ENCODE measurements around the gene WDFY4. TPM values are rescaled to one million over a fixed set of nuclear protein-coding genes. Genes with fewer than 3 reads are reported as not detected.

WDFY4 gene
- total RNA-seq, 1 experiment from 2014 or later, result 0.22 TPM

- no peak for DNase-seq (ENCODE audit: low read depth, low spot score)
- BruUV-seq (replicated peaks), result no TSS peak
- Histone ChIP-seq H3K4me3 (replicated peaks in 1 of 2; ENCODE audit: low read depth in 1 of 2, low read length in 2 of 2) (no peak overlapping the region), H3K27me3 (ENCODE audit: insufficient read depth, low read length) (peaks cover 20% of the 10 kb centered on the region), H4K20me1 (ENCODE audit: insufficient read depth) (no peaks in the 10 kb centered on the region), H3K36me3 (ENCODE audit: control insufficient read depth in 1 of 2, insufficient read depth in 2 of 2, low read length in 2 of 2) (no peaks in the 10 kb centered on the region), H3K4me1 (ENCODE audit: control insufficient read depth in 1 of 2, insufficient read depth in 2 of 2, low read length in 2 of 2) (no peaks in the 10 kb centered on the region), H2AFZ (ENCODE audit: low read depth, low read length, poor library complexity, severe bottlenecking) (no peak overlapping the region), H3K9me3 (ENCODE audit: control insufficient read depth in 1 of 2, insufficient read depth in 1 of 2, low read depth in 1 of 2, low read length in 2 of 2) (no peaks in the 10 kb centered on the region), H3K9ac (ENCODE audit: low read length) (no peak overlapping the region), H3K4me2 (ENCODE audit: low read length) (no peak overlapping the region), H3K79me2 (ENCODE audit: insufficient read depth, low read length) (no peaks in the 10 kb centered on the region), H3K27ac (ENCODE audit: low read depth, low read length) (no peak overlapping the region), H3K9me2 (ENCODE audit: insufficient read depth) (no peaks in the 10 kb centered on the region)
- POLR2A ChIA-PET, result no interaction called here
- intact Hi-C loops (cut with micrococcal nuclease), result no loop called here
- ATAC-seq, result no peak
- TF ChIP-seq TCF7L2 (IDR thresholded peaks at IDR 0.05; ENCODE audit: borderline replicate concordance, extremely low read depth, insufficient read depth, insufficient read length), result no peak
- CTCF ChIA-PET, result no interaction called here
- RAD21 ChIA-PET (ENCODE audit: low non-redundant PET in 1 of 2, low total read pairs in 2 of 2, uncharacterized antibody in 2 of 2, unreplicated experiment in 2 of 2), result no interaction called here
Observed at GRCh38 chr10:48903151-48903550, 218.5 kb downstream of the WDFY4 start.

GRCh38 chr10:48904861-48905260, 220.2 kb downstream of the WDFY4 start:
- Histone ChIP-seq H3K4me2 (ENCODE audit: low read length) (no peak overlapping the region), H3K4me3 (replicated peaks in 1 of 2; ENCODE audit: low read depth in 1 of 2, low read length in 2 of 2) (no peak overlapping the region), H3K4me1 (ENCODE audit: control insufficient read depth in 1 of 2, insufficient read depth in 2 of 2, low read length in 2 of 2) (no peaks in the 10 kb centered on the region), H3K27ac (ENCODE audit: low read depth, low read length) (no peak overlapping the region), H3K27me3 (ENCODE audit: insufficient read depth, low read length) (peaks cover 22% of the 10 kb centered on the region), H3K9me2 (ENCODE audit: insufficient read depth) (no peaks in the 10 kb centered on the region), H3K79me2 (ENCODE audit: insufficient read depth, low read length) (no peaks in the 10 kb centered on the region), H3K36me3 (ENCODE audit: control insufficient read depth in 1 of 2, insufficient read depth in 2 of 2, low read length in 2 of 2) (no peaks in the 10 kb centered on the region), H3K9ac (ENCODE audit: low read length) (no peak overlapping the region), H3K9me3 (ENCODE audit: control insufficient read depth in 1 of 2, insufficient read depth in 1 of 2, low read depth in 1 of 2, low read length in 2 of 2) (no peaks in the 10 kb centered on the region), H4K20me1 (ENCODE audit: insufficient read depth) (no peaks in the 10 kb centered on the region), H2AFZ (ENCODE audit: low read depth, low read length, poor library complexity, severe bottlenecking) (no peak overlapping the region)
- no peak for ATAC-seq
- no peak for DNase-seq (ENCODE audit: low read depth, low spot score)
- TF ChIP-seq ZFX (IDR thresholded peaks at IDR 0.05), result no peak
- TF ChIP-seq RAD21 (IDR thresholded peaks at IDR 0.05; ENCODE audit: low read depth), result no peak
- TF ChIP-seq TCF7L2 (IDR thresholded peaks at IDR 0.05; ENCODE audit: borderline replicate concordance, extremely low read depth, insufficient read depth, insufficient read length), result no peak
- no peak for TF ChIP-seq YY1 (IDR thresholded peaks at IDR 0.05; ENCODE audit: extremely low read depth, insufficient replicate concordance, low read depth, low read length)
- intact Hi-C loops (cut with micrococcal nuclease), result no loop called here
- BruUV-seq (replicated peaks), result no TSS peak
- RAD21 ChIA-PET (ENCODE audit: low non-redundant PET in 1 of 2, low total read pairs in 2 of 2, uncharacterized antibody in 2 of 2, unreplicated experiment in 2 of 2), result no interaction called here
- POLR2A ChIA-PET, result no interaction called here
- CTCF ChIA-PET, result no interaction called here
